Stimulated activated CD8-positive, alpha-beta memory T cell treated with anti-CD3 and anti-CD28 coated beads, Interleukin-4, amount 100 ng/mL, for 1 hour (primary cell): ENCODE measurements around the gene STX8.
"Not testable (repeated sequence)": the region's sequence is repeated elsewhere in the genome, so short reads cannot be mapped to it uniquely, and the experiment has no call there.

Source experiments
- DNase-seq, 2 donors: peaks; one replicate each; pipeline ENCODE4 v3.0.0-alpha.2; 2020; ENCODE audit warnings: low read depth in 2 of 2, low spot score in 1 of 2

STX8 gene

GRCh38 chr17:9350080-9350479 is 225.5 kb downstream of the STX8 start:
- DNase-seq: no peak

GRCh38 chr17:9346296-9346926 is 229.2 kb downstream of the STX8 start:
- DNase-seq: no peak

GRCh38 chr17:9343516-9343915 is 232.1 kb downstream of the STX8 start:
- DNase-seq: no peak

DNA sequence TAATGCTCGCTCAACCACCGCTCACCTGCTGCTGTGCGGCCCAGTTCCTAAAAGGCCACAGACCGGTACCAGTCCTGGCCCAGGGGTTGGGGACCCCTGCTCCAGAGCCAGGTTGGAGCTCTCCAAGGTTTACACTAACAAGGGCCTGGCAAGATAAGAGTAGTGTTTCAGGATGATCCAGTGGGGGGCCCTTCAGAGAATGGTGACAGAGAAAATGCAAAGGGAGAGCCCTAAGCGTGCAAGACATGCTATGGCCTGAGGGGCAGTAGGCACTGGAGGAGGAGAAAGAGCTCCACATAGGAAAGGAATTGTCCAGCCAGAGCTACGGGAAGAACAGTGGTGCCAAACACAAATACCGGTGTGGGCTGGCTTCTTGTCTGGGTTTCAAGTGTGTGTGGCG is 233.4 kb downstream of the STX8 start:
- no peak for DNase-seq

GRCh38 chr17:9339958-9340357 is 235.7 kb downstream of the STX8 start:
- no peak for DNase-seq

DNA sequence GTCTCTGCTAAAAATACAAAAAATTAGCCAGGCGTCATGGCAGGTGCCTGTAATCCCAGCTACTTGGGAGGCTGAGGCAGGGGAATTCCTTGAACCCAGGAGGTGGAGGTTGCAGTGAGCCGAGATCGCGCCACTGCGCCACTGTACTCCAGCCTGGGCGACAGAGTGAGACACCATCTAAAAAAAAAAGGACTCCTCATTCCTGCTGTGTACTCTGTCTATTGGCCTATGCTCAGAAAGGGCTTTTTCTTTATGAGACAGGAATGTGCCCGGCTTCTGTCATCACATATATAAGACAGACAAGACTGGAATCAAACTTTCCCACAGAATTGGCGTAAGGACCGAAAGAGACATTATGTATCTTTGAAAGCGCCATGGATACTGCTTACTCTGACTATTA is 236.1 kb downstream of the STX8 start:
- DNase-seq: not testable (repeated sequence)

- no peak for DNase-seq
Measured at GRCh38 chr17:9336817-9337216, 238.8 kb downstream of the STX8 start.

- DNase-seq: no peak
Measured at GRCh38 chr17:9334536-9335446, 240.8 kb downstream of the STX8 start.

DNA sequence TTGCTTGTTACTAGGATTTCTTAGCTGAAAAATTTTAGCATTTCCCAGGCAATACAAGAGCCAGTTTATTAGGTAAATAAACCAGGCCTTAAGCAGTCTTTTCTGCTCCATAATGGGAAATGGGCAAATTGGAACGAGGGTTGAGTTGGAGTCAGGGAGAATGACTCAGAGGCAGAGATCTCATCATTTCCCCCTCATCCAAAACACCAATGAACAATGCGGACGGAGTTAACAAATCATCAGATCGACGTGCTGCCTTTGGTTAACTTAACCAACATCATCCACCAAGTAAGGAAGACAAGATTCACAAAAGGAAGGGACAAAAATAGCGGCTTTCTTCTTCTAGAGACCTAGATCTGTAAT is 243.5 kb downstream of the STX8 start:
- no peak for DNase-seq

DNA sequence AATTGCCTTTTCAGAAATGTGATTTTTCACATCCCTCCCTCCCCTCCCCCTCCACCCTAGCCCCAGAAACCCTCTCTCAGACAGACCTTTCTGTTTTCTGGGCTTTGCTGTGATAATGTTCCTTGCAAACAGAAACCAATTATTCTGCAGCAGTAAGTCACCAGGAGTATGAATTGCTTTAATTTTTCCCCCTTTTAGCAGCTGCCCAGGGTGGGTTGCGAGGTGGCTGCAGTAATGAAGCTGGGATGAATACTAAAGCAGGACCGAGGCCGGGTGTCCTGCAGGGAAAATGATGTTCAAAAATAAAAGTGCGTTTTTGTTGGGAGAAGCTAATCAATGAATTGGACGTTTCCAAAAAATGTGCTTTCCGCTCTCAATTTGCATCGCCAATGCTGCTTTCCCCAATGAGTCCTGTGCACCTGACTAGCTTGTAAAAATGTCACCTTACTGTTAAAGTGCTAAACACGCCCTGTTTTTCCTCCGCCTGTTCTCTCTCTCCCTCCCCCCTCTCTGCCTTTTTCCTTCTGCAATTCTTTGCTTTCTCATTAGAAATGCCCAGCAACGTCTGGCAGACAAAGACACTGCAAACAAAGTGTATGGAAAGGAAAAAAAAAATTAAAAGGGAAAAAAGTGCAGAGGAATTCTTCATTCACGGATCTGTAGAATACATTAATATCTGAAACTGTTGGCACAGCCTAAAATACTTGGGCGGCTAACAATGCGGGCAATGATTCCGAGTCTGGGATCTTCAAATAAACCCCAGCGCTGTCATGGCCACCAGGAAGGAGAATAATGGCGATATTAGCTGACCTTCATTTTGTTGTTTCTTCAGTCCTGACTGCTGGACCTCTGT is 244.1 kb downstream of the STX8 start:
- no peak for DNase-seq

GRCh38 chr17:9330611-9331271 is 244.9 kb downstream of the STX8 start:
- DNase-seq: no peak

DNA sequence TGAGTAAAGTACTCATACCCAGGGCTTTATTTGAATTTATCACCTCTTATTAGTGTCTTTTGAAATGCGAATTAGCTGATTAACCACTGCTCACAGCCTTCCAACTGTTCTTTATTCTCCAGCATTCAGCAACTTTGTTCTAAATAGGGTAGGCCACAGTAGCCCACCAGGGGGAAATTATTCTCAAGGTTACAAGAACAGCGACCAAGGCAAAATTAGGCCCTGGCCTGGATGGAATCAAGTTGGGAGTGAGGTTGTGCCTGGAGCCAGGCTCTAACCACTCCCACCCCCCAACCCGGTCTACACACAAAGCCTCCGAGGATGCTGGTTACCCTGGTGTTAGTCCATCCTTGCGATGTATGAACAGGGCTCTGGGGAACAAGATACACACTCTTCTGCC is 245.5 kb downstream of the STX8 start:
- no peak for DNase-seq

- DNase-seq: no peak
Measured at GRCh38 chr17:9329251-9329921, 246.2 kb downstream of the STX8 start.

- no peak for DNase-seq
Measured at GRCh38 chr17:9324864-9325263, 250.8 kb downstream of the STX8 start.

DNA sequence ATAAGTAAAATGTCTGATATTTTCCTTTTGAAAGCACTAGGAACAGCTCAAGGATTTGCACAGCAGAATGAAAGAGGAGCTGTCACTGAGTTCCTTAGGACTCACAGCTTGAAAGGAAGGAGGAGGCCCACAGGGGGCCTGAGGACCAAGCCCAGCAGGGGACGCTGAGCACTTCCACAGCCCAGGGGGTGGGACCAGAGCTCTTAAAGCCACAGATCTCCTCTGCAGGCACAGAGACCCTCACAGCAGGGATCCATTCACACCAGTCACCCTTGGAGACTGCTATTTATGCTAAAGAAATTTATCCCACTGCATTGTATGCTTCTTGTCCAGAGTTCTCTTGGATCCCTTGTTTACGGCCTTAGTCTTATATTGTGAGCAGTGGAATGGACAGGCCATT is 253.3 kb downstream of the STX8 start:
- no peak for DNase-seq

GRCh38 chr17:9321890-9322289 is 253.7 kb downstream of the STX8 start:
- DNase-seq: no peak

GRCh38 chr17:9315360-9315759 is 260.3 kb downstream of the STX8 start:
- no peak for DNase-seq

DNA sequence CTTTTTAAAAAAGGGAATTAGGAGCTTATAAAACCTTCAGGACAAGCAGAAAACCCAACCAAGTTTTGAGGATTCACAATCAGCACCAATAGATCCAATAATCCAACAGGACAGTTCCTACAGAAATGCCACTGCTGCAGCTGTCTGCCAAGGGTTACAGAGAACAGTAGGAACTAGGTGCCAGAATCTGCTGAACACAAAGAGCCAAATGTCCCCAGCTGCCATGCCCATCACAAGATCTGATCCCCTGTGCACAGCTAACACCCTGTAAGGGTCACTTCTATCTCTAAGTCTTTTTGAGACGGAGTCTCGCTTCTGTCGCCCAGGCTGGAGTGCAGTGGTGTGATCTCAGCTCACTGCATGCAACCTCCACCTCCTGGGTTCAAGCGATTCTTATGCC is 262.3 kb downstream of the STX8 start:
- no peak for DNase-seq

DNA sequence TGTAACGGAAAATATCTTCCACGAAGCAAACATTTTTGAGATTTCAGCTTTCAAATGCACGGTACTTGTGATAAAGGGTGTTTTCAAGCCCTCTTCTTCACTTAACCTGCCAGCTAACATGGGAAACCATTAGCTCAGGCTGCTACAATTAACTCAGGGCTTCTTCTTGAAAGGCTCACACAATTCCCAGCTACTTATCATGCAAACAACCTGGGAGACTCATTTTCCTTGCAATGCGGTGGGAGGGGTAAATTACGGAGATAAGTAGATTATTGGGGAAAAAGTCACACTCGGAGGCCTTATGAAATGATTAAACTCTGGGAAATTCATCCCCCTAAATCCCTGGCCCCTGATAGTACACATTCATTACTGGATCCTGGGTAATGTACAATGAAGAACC is 266.4 kb downstream of the STX8 start:
- DNase-seq: no peak

GRCh38 chr17:9308069-9308468 is 267.6 kb downstream of the STX8 start:
- no peak for DNase-seq
